ENCODE measurements around the gene HOXA13. TPM values are rescaled to one million over a fixed set of nuclear protein-coding genes. Genes with fewer than 3 reads are reported as not detected.
A peak's percentile ranks its signal among the peaks of the same experiment; 100 is the strongest.

The HOXA13 gene
- total RNA-seq, 1 donor from 2014 or later = 0.13 TPM

DNA sequence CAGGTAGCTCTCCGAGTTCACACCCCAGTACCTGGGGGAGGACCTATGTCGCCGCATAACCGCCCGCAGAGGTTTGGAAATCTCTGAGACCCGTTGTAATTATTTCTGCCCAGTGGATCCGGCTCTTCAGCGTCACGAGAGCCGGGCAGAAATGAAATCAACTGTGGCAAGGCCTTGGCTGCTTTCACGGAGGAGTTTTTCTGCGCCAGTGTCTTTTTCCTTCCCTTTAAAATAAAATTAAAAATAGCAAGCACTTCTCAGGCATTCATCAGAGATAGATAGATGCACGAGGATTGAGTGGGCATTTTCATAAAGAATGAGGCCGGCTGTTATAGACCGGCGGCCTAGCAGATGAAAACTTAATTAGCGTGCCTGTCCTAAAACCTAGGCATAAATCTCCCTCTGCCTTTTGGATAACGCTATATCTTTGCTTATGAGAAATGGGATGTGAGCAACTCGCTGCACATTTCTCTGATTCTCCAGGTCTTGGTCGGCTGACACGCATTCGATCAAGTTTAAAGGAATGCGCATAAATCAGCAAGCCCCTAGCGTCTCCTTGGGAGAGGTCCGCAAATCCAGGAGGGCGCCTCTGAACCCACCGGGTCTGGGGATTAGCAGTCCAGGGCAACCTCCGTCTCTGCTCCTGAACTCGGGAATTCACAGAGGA, 6.4 kb downstream of the HOXA13 start:
- DNase-seq (ENCODE audit: low read depth) = no peak

DNA sequence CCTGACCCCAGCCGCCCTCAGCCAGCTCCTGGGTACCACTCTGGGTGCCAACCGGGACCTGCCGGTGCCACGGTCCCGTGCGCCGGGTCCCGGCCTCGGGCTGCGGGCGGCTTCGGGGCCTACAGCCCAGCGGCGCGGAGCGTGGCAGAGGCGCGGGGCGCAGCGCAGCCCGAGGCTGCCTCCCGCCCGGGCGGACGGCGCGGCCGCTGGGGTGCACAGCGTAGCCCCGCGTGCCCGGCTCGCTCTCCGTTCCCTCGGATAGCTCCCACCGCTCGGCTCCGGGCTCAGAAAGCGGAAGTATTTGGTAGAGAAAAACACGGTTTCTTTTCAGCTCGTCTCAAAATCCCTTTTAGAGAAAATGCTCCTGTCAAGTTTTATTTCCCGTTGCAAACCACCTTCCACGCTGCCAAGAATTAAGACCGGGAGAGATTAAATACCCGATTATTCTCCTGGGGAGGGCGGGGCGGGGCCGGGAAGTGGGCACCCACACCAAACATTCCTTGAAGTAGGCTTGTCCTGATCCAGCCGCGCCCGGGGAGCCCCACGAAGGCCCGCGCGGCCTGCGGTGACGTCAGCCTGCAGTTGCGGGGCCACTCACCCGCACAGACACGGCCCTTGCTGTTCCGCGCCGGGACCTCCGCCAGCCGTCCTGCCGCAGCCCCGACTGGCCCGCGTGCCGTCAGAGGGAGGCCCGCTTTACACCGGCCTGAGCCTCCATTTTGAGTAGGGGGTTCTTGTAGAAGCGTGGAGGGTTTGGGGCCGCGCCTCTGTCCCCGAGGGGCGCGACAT, 7.2 kb downstream of the HOXA13 start:
- no peak for DNase-seq (ENCODE audit: low read depth)

DNA sequence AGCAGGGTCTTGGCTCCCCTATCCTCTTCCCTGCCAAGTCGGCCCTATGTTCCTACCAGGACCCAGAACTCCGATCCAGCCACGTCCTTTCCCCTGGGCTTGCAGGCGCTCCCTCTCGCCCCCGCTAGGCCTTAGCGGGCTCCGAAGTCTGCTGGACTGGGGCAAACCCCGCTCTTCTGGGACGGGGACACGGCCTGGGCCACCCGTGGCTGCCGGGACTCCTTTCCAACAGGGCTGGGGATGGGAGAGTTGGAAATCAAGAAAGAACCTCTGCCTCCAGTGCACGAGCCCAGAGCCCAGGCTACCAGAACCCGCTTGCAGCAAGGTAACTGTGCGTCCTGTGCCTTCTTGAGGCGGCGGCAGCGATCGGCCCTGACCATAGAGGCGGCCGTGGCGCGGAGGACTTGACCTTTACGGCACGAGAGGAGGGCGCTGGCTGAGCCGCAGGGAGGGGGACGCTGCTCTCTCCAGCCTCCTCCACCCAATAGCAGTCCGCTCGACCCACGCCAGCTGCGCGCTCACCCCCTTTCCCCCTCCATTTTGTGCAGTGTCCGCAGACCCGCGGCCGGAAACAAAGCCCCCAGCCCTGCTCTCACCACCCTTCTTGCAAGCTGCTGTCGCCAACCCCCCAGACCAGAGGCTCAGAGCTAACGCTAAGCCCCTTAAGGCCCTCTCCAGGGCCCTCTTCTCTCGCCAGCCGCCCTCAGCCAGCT, 7.9 kb downstream of the HOXA13 start:
- no peak for DNase-seq (ENCODE audit: low read depth)

DNA sequence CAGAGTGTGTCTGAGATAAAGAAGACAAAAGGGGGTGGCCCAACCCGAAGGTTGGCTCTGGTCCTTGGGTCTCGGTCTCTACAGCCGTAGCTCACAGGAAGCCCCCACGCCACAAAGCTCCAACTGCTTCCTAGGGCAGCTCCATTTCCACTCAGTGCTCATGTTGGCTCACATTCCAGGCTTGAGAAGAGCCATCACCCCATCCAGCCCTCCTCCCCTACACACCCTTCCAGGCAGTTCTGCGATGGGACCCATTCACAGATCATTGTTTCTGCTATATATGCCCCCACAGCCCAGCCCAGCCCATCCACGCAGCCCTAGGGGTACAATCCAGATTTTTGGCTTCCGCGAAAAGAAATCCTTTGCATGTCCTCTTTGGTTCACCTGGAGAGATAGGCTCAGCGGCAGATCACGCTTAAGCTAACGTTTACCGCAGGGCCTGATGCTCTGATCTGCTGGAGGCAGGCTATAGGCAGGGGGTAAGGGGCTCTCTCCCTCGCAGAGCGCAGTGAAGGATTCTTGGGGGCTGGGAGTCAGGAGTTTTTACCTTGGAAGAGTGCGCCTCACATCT, 8.6 kb downstream of the HOXA13 start:
- DNase-seq (ENCODE audit: low read depth) = no peak

DNA sequence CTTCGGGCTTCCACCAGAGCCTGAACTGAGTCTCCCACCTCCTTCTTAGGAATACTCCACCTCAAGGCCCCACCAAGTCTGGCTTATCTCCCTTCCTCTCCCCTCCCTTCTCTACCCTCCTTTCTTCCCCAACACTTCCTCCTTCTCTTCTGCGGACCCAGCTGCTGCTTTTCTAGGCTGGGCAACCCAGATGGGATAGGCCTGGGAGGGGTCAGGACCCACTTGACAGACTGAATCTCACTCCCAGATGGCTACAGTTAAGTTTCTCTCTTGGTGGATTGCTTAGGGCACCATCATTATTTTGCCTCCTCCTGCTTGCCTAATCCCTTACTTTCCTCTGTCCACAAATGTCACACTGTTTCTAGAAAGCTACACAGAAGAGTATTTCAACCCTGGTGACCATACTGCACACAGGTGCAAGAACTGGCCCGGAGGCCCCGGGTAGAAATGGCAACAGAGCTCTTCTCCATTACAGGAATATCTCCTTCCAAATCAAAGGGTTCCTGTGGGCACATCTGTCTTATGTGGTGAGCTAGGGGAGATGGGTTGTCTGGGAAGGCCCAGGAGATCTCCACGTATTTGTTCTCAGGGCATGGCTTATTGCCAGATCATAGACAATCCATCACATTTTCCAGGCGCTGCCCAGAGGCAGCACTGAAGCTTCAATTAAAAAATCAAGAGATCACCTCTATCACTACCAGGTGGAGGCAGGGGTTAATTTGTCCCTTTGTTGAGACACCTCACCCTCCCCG, 9.7 kb downstream of the HOXA13 start:
- no peak for DNase-seq (ENCODE audit: low read depth)

DNA sequence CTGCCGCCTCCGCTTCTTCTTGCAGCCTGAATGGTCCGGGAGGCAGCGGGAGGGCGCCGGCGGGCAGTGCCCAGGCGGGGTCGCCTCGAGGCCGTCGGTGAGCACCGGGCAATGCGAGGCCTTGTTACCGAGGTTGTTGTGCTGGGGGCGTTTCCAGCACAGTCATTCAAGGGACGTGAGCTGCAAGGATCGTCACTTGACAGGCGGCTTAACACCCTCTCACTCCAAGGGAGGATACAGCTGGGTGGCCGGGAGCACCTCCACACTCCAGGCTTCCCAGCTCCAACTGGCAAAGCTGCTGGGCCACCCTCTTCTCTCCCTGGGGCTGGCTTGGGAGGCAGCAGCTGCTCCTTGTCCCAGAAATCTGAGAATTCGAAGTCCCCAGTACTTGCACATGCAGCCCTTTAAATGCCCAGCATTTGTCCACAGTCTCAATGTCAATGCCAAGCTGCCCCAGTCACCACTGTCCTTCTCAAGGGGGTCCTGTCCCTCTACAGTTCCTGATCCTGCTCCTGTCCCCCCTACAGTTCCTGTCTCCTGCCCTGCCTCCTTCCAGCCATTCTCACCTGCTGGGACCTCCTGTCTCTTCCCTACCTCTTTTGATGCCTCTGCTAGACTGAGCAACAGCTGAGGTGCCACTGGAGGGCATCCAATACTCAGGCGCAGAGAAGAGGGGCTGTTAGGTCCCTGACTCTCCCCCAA, 10.4 kb downstream of the HOXA13 start:
- DNase-seq (ENCODE audit: low read depth) = no peak

DNA sequence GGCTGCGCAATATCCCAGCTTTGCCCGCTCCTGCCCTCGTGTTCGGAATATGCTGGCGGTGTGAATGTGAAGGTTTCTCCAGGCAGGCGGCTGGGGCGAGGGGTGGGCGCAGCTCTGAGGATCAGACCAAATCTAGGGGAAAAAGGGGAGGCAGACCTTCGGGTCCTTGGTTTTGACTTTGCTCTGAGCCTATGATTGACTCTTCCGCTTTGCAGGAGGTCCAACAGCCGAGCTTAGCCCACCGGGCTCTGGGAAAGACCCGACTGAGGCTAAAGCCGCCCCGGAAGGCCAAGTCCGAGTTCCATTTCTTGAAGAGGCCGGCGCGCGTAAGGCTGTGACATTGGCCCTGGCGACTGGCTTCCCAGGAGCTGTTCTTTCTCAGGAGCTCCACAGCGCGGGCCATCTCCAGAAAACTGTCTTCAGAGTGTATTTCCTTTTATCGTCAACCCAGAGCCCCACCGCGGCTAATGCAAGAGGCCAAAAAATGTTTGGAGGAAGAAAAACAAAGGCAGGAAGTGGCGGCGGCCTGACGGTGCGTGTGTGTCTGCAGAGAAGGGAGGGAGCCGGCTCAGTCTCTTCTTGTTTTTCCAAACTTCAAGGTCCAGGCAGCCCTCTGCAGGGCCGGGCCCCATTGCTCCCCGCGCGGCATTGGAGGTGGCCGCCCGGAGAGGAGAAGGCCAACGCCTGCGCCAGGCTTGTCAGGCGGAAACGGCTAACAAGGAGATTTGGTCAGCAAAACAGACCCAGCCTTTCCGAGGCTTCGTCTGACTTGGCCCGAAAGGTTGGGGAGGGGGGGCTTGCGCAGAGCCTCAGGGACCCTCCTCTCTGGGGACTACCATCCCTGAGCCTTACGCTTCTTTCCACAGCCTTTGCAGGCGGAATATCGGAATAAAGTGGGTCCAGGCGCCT, 11.3 kb downstream of the HOXA13 start:
- no peak for DNase-seq (ENCODE audit: low read depth)

DNA sequence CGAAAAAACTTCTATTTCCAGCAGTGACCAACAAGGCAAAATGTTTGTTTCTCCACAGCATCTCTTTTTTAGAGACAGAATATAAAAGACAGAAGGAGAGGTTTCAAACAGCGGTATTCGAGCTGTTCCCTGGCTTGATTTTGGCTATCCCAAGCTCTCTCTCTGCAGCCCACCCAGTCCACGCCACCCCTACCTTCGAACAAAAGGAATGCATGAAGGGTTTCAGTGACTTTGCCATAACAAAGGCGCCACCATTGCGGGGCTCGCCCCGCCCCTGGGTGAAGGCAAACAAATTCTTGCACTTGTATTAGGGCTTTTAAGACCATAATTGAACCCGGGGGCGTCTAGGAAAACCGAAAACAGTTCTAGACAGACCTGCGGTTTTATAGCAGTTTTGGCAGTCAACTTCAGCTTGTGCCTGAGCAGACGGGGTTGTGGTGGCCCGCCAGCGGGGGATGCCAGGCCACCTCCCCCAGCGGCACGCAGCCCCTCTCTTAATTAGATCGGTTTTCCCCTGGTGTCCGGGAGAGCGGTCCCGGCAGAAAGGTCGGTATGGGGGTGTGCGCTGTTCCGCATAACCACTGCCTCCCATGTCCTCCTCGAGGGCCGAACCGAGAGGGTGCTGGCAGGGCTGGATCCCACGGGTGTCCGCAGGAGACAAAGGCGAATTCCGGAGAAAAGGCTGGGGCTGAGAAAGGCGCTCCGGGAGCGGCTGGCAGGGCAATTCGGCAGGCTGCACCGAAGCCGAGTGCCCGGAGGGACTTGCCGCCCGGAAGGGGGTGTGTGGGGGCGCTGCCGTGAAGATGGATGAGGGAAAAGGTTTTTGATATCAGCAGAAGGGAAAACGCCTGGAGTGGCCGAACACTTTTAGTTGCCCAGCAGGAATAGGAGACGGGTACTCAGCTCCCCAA, 12.2 kb downstream of the HOXA13 start:
- DNase-seq (ENCODE audit: low read depth) = no peak

DNA sequence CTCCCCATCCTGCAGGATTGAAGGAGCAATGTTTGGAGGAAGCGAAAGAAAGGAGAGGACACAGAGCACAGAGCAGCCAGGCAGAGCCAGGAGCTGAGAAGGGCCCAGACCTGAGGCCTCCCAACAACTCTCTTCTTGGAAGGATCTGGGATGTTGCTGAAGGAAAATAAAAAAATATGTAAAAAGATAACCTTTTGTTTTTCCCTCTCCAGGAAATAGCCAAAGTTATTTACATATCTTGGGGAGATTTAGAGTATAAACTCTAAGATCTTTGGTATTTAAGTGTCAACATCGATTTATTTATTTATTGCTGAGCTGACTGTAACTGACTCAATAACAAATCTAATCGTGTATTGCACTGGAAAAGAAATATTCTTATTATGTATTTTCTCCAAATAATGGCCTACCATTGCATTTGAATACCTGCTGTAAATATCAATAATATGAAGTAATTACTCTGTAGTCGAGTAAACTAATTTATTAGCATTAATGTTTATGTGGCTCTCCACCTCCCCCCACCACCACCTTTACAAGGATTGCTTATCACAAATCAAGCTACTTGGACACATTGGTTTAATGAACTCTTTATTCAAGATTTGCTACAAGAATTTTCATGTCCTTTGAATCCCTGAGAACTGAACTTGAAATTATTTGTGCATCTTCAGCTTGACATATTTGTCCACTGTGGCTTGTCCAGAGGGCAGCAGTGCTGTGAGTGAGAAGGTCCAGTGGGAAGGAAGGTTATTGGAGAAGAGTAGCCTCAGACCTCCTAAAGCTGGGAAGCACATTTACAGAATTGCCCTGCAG, 13.0 kb downstream of the HOXA13 start:
- no peak for DNase-seq (ENCODE audit: low read depth)

DNA sequence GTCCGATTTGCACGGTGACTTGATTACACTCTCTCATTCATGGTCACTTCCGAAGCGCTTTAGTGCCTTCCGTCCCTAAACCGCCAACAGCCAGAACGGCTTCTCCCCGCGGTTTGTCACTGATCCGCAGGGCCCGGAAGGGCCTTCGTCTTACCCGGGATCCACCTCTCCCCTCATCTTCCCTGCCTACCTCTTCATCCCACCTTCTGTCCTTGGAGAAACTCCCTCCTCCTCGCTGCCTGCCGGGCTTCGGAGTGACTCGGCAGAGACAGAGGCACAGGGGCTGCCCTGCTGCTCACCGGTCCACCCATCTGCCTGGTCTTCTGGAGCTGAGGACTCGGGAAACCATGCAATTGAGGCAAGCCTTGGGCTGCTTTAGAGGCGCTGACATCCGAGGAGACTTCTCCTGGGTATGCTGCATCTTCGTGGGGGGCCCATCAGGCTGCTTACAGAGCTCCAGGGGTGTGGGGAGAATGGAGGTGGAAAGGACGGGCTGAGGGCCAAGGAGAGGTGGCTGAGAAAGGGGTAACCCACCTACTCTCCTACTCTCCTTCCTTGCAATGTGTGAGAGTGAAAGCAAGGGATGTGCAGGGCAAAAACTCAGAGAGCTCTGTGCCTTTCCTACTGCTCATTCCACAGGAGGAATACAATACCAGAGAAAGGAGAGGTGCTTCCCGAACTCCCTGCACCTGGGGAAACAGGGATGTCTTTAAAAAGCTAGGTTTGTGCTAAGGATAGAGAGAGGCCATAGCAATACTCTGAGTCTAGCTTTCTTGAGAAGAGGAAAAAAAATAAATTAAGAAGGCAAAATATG, 13.8 kb downstream of the HOXA13 start:
- DNase-seq (ENCODE audit: low read depth) = no peak

DNA sequence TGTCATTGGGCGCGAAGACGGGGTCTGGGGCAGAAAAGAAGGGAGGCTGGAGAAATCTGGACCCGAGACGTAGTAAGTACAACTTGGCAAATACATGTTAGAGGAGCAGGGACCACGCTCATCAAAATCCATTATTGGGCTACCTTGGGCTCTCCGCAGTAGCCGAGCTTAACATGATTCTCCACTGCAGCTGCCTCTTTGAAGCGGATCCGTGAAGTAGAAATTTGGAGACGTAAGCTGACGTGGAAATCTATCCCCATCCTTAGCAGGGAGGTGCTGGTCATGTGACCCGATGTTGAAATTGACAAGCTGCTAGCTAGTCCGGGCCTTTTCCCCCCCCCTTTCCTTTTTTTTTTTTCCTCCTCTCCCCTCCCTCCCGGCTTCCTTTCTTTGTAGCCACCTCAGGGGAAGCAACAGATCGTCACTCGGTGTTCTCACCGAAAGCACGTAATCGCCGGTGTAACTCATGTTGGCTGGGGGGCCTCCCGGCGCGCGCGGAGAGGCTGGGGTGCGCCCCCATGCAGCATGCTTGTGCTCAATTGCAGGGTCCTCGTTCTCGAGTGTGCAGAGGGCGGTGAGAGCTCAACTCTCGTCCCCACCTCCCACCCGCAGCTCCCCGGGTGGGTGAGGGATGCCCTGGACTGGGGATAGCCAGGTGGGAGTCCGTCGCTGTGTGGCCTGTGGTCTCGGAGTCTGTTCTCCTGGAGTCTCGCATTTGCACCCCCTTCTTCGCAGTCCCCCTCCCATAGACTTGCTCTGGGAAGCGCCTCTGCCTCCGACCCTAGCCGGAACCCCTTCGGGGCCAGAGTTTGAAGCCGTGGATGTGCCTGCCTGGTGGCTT, 14.7 kb downstream of the HOXA13 start, which contains the start of gene HOXA11:
Gene HOXA11 (minus strand): TSS at position 220 of the 841 bp plus-strand sequence. CDS start 88 bp downstream, at position 132.
- no peak for DNase-seq (ENCODE audit: low read depth)

DNA sequence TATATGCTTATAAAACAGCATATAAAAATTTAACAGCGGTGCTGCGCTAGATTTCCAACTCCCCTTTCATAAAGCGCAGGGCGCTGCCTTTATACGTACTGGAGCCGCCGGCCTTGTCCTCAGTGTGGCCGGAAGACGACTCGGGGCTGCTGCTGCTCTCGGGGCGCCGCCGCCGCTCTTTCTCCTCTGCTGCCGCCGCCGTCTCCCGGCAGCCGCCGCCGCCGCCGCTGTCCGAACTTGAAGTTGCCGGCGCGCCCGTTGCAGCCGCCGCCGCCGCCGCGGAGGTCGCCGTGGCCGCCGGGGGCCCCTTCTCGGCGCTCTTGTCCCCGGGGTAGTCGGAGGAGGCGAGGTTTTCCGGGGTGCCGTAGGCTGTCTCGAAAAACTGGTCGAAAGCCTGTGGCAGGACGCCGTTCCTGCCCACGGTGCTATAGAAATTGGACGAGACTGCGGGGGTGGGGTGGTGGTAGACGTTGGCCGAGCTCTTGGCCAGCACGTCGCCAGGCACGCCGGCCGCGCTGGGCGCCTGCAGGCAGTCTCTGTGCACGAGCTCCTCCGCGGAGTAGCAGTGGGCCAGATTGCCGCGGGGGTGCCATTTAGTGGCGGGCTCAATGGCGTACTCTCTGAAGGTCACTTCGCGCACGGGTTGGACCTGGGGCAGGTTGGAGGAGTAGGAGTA, 15.4 kb downstream of the HOXA13 start:
- peak; percentile 74 for DNase-seq (ENCODE audit: low read depth)

DNA sequence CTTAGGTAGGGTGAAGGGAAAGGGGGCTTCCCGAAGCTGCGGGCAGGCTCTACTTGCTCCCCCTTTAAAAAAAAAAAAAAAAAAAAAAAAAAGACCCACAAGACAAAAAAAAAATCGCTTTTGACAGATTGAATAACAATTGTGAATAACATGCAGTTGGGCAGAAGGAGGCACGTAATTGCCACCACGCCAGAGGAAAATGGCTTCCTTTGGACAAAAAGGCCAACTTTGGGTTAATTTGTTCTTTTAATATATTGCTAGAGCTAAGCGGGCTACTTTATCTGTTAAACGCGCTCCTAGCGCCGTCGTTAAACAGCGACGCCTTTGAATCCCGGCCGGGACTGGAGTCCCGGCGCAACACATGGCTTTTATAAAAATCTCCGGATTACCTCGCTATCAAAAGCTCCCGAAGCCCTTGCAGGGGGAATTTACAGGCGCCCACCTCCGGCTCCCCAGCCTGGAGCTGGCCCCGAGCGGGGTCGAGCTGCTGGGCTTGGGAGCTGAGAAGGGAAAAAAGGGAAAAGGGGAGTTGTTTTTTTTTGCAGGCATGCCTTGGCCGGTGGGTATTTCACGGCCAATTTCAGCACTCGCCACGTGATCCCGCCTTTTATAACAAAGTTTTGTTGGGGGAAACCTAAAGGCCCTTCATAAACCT, 16.1 kb downstream of the HOXA13 start:
- peak; percentile 59 for DNase-seq (ENCODE audit: low read depth)
